Spleen (tissue), 11 donors: ENCODE results near the gene RSL1D1. TPM values are rescaled to one million over a fixed set of nuclear protein-coding genes. Genes with fewer than 3 reads are reported as not detected.
A peak's percentile ranks its signal among the peaks of the same experiment; 100 is the strongest.

ENCODE experiments used
- DNase-seq: peaks from one replicate; pipeline ENCODE4 v3.0.0-alpha.2; 2020
- H3K27ac ChIP-seq, 8 donors: fragments of 200-600 bp; sonication (generic) in 7 of 8; 1 replicate in 4 of 8; 2 replicates in 4 of 8; pipeline versions ENCODE4 v1.5.0 to v1.8.0; 2016 to 2021; ENCODE audit warnings: inconsistent platforms in 4 of 8, mild to moderate bottlenecking in 4 of 8, moderate library complexity in 1 of 8
- H3K27me3 ChIP-seq, 7 donors: fragments of 200-600 bp; sonication (generic) in 6 of 7; replicated peaks in 1 of 7; 1 replicate in 4 of 7; 2 replicates in 3 of 7; pipeline versions ENCODE4 v1.5.0 to v1.8.0; 2016 to 2021; ENCODE audit warnings: inconsistent platforms in 3 of 7, mild to moderate bottlenecking in 1 of 7
- H3K36me3 ChIP-seq, 6 donors: fragments of 200-600 bp; sonication (generic) in 5 of 6; 1 replicate in 4 of 6; 2 replicates in 2 of 6; pipeline versions ENCODE4 v1.5.0 to v1.8.0; 2016 to 2021; ENCODE audit warnings: inconsistent platforms in 2 of 6
- H3K4me1 ChIP-seq, 6 donors: fragments of 200-600 bp; sonication (generic) in 5 of 6; 1 replicate in 3 of 6; 2 replicates in 3 of 6; pipeline versions ENCODE4 v1.5.0 to v1.8.0; 2016 to 2021; ENCODE audit warnings: inconsistent platforms in 3 of 6
- H3K4me3 ChIP-seq, 8 donors: fragments of 200-600 bp; sonication (generic) in 7 of 8; 1 replicate in 4 of 8; 2 replicates in 4 of 8; pipeline versions ENCODE4 v1.5.0 to v1.8.0; 2016 to 2021; ENCODE audit warnings: inconsistent platforms in 4 of 8, mild to moderate bottlenecking in 4 of 8, moderate library complexity in 2 of 8
- H3K9me3 ChIP-seq, 8 donors: fragments of 200-600 bp; sonication (generic) in 7 of 8; 1 replicate in 4 of 8; 2 replicates in 4 of 8; pipeline versions ENCODE4 v1.5.0 to v1.8.0; 2016 to 2021; ENCODE audit warnings: inconsistent platforms in 4 of 8
- POLR2A ChIP-seq, 3 donors: fragments of 450-650 bp; IDR thresholded peaks; one replicate each; pipeline ENCODE4 v1.5.1; 2017; ENCODE audit warnings: antibody characterized with exemption in 3 of 3, mild to moderate bottlenecking in 1 of 3
- POLR2AphosphoS5 ChIP-seq, 3 donors: sonication (generic); formaldehyde crosslinking; IDR thresholded peaks; one replicate each; pipeline ENCODE4 v1.5.1; 2017; ENCODE audit warnings: antibody characterized with exemption in 3 of 3
- WGBS, 5 donors: extraction: QIAGEN DNeasy Blood & Tissue Kit in 3 of 5; methylation state at CpG; one replicate each; pipeline versions ENCODE4 v1.1.5 to v1.1.7; 2013 to 2018; 5-methylcytosine and 5-hydroxymethylcytosine counted together
- intact Hi-C: fragments of 100-400 bp; cut with DNase I; formaldehyde crosslinking; loops from one replicate; pipeline ENCODE4 v1.15.0; 2023; ENCODE audit warnings: low total_unique reads
- polyA plus RNA-seq, 3 donors: library from polyadenylated mRNA; stranded (reverse); fragments of 200-250 nt; gene quantifications; one replicate each; pipeline ENCODE4 v1.2.1, GENCODE V29; 2013
- total RNA-seq, 7 donors: library from RNA; depleted of rRNA in 3 of 7; stranded (reverse); fragments of >200 nt in 3 of 7; fragmentation: NEBNext Ultra II Directional in 4 of 7; extraction: Animal tissue kit (Norgen Biotek cat#: 25700) in 4 of 7; gene quantifications; one replicate each; pipeline versions ENCODE4 v1.1.0 to v1.2.1, GENCODE V29; 2016 to 2021
- TF ChIP-seq, protein P1 (sequence below), 11 experiments: fragments of 200-600 bp in 7 of 11; fragments of 450-650 bp in 4 of 11; sonication (generic) in 4 of 11; IDR thresholded peaks in 8 of 11; conservative IDR thresholded peaks in 3 of 11; 1 replicate in 7 of 11; 2 replicates in 4 of 11; pipeline versions ENCODE4 v1.4.0 to v1.8.0; 2016 to 2021; ENCODE audit warnings: antibody characterized with exemption in 11 of 11, inconsistent platforms in 4 of 11, mild to moderate bottlenecking in 1 of 11
- donor health status: healthy with polysubstance abuse.
- donor health status: DM: no; HTN: no; CAD: no; lungs with moderate emphysema.
- donor health status: DM: no; HTN: no; CAD: no.
- donor health status: Bipolar disorder and iron deficiency.
- donor health status: healthy.
- donor health status: DM: no; HTN: no; CAD: no.
- donor health status: DM: yes; HTN: yes; CAD: no.

RSL1D1 gene
- total and polyA plus RNA-seq, 10 donors: 75.6 to 135 (median 112) TPM

- intact Hi-C loops: loop anchor here (10.0 kb wide), 1 partner anchor 50 kb away; the partner anchor contains the start of gene TXNDC11
- no peak for DNase-seq
- TF ChIP-seq POLR2A (IDR thresholded peaks at IDR 0.05) (no peak), POLR2AphosphoS5 (IDR thresholded peaks at IDR 0.05) (no peak)
- TF ChIP-seq, protein P1, sequence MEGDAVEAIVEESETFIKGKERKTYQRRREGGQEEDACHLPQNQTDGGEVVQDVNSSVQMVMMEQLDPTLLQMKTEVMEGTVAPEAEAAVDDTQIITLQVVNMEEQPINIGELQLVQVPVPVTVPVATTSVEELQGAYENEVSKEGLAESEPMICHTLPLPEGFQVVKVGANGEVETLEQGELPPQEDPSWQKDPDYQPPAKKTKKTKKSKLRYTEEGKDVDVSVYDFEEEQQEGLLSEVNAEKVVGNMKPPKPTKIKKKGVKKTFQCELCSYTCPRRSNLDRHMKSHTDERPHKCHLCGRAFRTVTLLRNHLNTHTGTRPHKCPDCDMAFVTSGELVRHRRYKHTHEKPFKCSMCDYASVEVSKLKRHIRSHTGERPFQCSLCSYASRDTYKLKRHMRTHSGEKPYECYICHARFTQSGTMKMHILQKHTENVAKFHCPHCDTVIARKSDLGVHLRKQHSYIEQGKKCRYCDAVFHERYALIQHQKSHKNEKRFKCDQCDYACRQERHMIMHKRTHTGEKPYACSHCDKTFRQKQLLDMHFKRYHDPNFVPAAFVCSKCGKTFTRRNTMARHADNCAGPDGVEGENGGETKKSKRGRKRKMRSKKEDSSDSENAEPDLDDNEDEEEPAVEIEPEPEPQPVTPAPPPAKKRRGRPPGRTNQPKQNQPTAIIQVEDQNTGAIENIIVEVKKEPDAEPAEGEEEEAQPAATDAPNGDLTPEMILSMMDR (IDR thresholded peaks at IDR 0.05 in 8 of 11, conservative IDR thresholded peaks at IDR 0.05 in 3 of 11): no peak
- 10 to 30% (median 18%) methylated on average over 2 of the region's 2 CpGs for WGBS, 5 donors
- H3K27me3 ChIP-seq: no peaks in the 10 kb centered on the region
- H3K9me3 ChIP-seq: no peaks in the 10 kb centered on the region
- H3K36me3 ChIP-seq: peaks cover 0 to 33% (median 0%) of the 10 kb centered on the region in 6 donors
- H3K4me3 ChIP-seq: peak overlapping the region in 1 of 8 donors; percentile 75
- peak overlapping the region in 7 of 8 donors; percentile 34 to 99 (median 98) for H3K27ac ChIP-seq
- peaks cover 40 to 89% (median 76%) of the 10 kb centered on the region in 6 donors for H3K4me1 ChIP-seq
Measured at GRCh38 chr16:11794447-11794846, 56.9 kb downstream of the RSL1D1 start.

- TF ChIP-seq POLR2AphosphoS5 (IDR thresholded peaks at IDR 0.05): peak in 1 of 3 donors; percentile 16
- TF ChIP-seq POLR2A (IDR thresholded peaks at IDR 0.05): no peak
- peaks cover 0 to 33% (median 0%) of the 10 kb centered on the region in 6 donors for H3K36me3 ChIP-seq
- no peak for DNase-seq
- H3K4me1 ChIP-seq: peaks cover 34 to 89% (median 76%) of the 10 kb centered on the region in 6 donors
- no peaks in the 10 kb centered on the region for H3K9me3 ChIP-seq
- WGBS, 5 donors: 61 to 77% (median 65%) methylated on average over 7 of the region's 7 CpGs
- peak overlapping the region in 7 of 8 donors; percentile 34 to 99 (median 98) for H3K27ac ChIP-seq
- intact Hi-C loops: loop anchor here (10.0 kb wide), 1 partner anchor 49 kb away; the partner anchor contains the start of gene TXNDC11
- peak overlapping the region in 1 of 8 donors; percentile 5 for H3K4me3 ChIP-seq
- no peaks in the 10 kb centered on the region for H3K27me3 ChIP-seq
Measured at GRCh38 chr16:11793840-11794239, 57.5 kb downstream of the RSL1D1 start.

GRCh38 chr16:11792410-11793241 is 58.7 kb downstream of the RSL1D1 start:
- intact Hi-C loops: loop anchor here (10.0 kb wide), 1 partner anchor 48 kb away; the partner anchor contains the start of gene TXNDC11
- Histone ChIP-seq H3K4me3 (no peak overlapping the region), H3K9me3 (no peaks in the 10 kb centered on the region), H3K36me3 (peaks cover 0 to 33% (median 0%) of the 10 kb centered on the region in 6 donors), H3K27me3 (no peaks in the 10 kb centered on the region), H3K4me1 (peaks cover 33 to 89% (median 76%) of the 10 kb centered on the region in 6 donors), H3K27ac (peak overlapping the region in 7 of 8 donors; percentile 4 to 99 (median 96))
- WGBS, 5 donors: 81 to 87% (median 83%) methylated on average over 7 of the region's 7 CpGs
- no peak for TF ChIP-seq POLR2A (IDR thresholded peaks at IDR 0.05)
- no peak for TF ChIP-seq POLR2AphosphoS5 (IDR thresholded peaks at IDR 0.05)
- TF ChIP-seq, protein P1 (IDR thresholded peaks at IDR 0.05 in 8 of 11, conservative IDR thresholded peaks at IDR 0.05 in 3 of 11): no peak
- no peak for DNase-seq

GRCh38 chr16:11791144-11791828 is 60.1 kb downstream of the RSL1D1 start:
- intact Hi-C loops: loop anchor here (10.0 kb wide), 1 partner anchor 46 kb away; the partner anchor contains the start of gene TXNDC11
- 72 to 81% (median 78%) methylated on average over 8 of the region's 8 CpGs for WGBS, 5 donors
- Histone ChIP-seq H3K27me3 (no peaks in the 10 kb centered on the region), H3K4me1 (peaks cover 33 to 100% (median 88%) of the 10 kb centered on the region in 6 donors), H3K27ac (peak overlapping the region in 5 of 8 donors; percentile 48 to 99 (median 99)), H3K4me3 (no peak overlapping the region), H3K36me3 (peaks cover 0 to 33% (median 0%) of the 10 kb centered on the region in 6 donors), H3K9me3 (no peaks in the 10 kb centered on the region)
- no peak for DNase-seq
- no peak for TF ChIP-seq POLR2A (IDR thresholded peaks at IDR 0.05)
- no peak for TF ChIP-seq POLR2AphosphoS5 (IDR thresholded peaks at IDR 0.05)
